ENCODE data around the gene RABEP1.
"Not testable (repeated sequence)": the region's sequence is repeated elsewhere in the genome, so short reads cannot be mapped to it uniquely, and the experiment has no call there.

DNA sequence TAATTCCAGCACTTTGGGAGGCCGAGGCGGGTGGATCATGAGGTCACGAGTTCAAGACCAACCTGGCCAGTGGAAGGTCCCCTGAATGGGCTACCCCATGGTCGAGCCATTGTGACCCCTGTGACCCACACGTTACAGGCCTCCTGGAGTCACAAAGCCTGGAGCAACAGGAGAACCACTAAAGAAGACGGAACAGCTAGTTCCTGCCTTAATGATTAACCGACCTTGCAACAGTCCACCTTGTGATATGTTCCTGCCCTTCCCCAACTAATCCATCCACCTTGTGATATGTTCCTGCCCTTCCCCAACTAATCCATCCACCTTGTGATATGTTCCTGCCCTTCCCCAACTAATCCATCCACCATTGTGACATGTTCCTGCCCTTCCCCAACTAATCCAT is 42.3 kb upstream of the RABEP1 start:
- TF ChIP-seq POLR2AphosphoS5 (IDR thresholded peaks at IDR 0.05; ENCODE audit: insufficient read depth in 1 of 2, low read depth in 1 of 2); CTCF (IDR thresholded peaks at IDR 0.05); POLR2A (IDR thresholded peaks at IDR 0.05): not testable (repeated sequence)
